Fibroblast of peridontal ligament (primary cell): ENCODE measurements around the gene FBXW12.

ENCODE experiments used
- DNase-seq: peaks from one replicate; pipeline ENCODE4 v3.0.0-alpha.2; 2010; ENCODE audit errors: extremely low read depth

The FBXW12 gene

GRCh38 chr3:48422272-48422671, 50.3 kb downstream of the FBXW12 start:
- DNase-seq = no peak

- no peak for DNase-seq
Measured at GRCh38 chr3:48422681-48423080, 50.7 kb downstream of the FBXW12 start.

- DNase-seq = no peak
Measured at GRCh38 chr3:48423241-48423882, 51.3 kb downstream of the FBXW12 start.

GRCh38 chr3:48423883-48424695, 52.1 kb downstream of the FBXW12 start:
- DNase-seq = no peak

GRCh38 chr3:48425281-48425812, 53.3 kb downstream of the FBXW12 start:
- no peak for DNase-seq

GRCh38 chr3:48426401-48426909, 54.4 kb downstream of the FBXW12 start:
- no peak for DNase-seq

- DNase-seq = peak; percentile 70
Measured at GRCh38 chr3:48426944-48427629, 55.1 kb downstream of the FBXW12 start.

GRCh38 chr3:48427630-48427962, 55.6 kb downstream of the FBXW12 start:
- no peak for DNase-seq

- DNase-seq = no peak
Measured at GRCh38 chr3:48428088-48428571, 56.1 kb downstream of the FBXW12 start.

GRCh38 chr3:48428572-48429316, 56.7 kb downstream of the FBXW12 start:
- peak; percentile 18 for DNase-seq

- DNase-seq = peak; percentile 8
Measured at GRCh38 chr3:48429317-48429959, 57.4 kb downstream of the FBXW12 start.

GRCh38 chr3:48429960-48430707, 58.1 kb downstream of the FBXW12 start, which contains the start of gene PLXNB1:
TSS of gene PLXNB1 (minus strand) at chr3:48430086. CDS start at chr3:48424611, 5,475 bp downstream.
- DNase-seq = peak; percentile 30

GRCh38 chr3:48430708-48431101, 58.7 kb downstream of the FBXW12 start:
- no peak for DNase-seq

- DNase-seq = no peak
Measured at GRCh38 chr3:48431224-48432029, 59.4 kb downstream of the FBXW12 start.

GRCh38 chr3:48432411-48433371, 60.7 kb downstream of the FBXW12 start:
- DNase-seq = no peak

- peak; percentile 44 for DNase-seq
Measured at GRCh38 chr3:48433472-48434118, 61.6 kb downstream of the FBXW12 start.

GRCh38 chr3:48434591-48435222, 62.7 kb downstream of the FBXW12 start:
- DNase-seq = no peak
